ENCODE data around the gene NPAS2.

NPAS2 gene

GRCh38 chr2:100855606-100856005 lies 35.7 kb downstream of the NPAS2 start:
- no peak for DNase-seq

- no peak for DNase-seq
Measured at GRCh38 chr2:100856732-100857131, 36.8 kb downstream of the NPAS2 start.

- no peak for DNase-seq
Measured at GRCh38 chr2:100857341-100857740, 37.4 kb downstream of the NPAS2 start.

- DNase-seq = peak; percentile 12 to 64 (median 38)
Measured at GRCh38 chr2:100857915-100858314, 38.0 kb downstream of the NPAS2 start.

GRCh38 chr2:100859902-100860301 lies 40.0 kb downstream of the NPAS2 start:
- no peak for DNase-seq

GRCh38 chr2:100861340-100861739 lies 41.4 kb downstream of the NPAS2 start:
- no peak for DNase-seq

- DNase-seq = peak in 2 of 4 experiments; percentile 8 to 20
Measured at GRCh38 chr2:100862081-100862480, 42.1 kb downstream of the NPAS2 start.

GRCh38 chr2:100865816-100866460 lies 46.0 kb downstream of the NPAS2 start:
- DNase-seq = peak; percentile 35 to 81 (median 70)

- no peak for DNase-seq
Measured at GRCh38 chr2:100868083-100868482, 48.1 kb downstream of the NPAS2 start.

- no peak for DNase-seq
Measured at GRCh38 chr2:100869120-100869519, 49.2 kb downstream of the NPAS2 start.

GRCh38 chr2:100870652-100871531 lies 51.0 kb downstream of the NPAS2 start:
- DNase-seq = peak in 3 of 4 experiments; percentile 28 to 51 (median 46)

- DNase-seq = no peak
Measured at GRCh38 chr2:100875516-100876230, 55.7 kb downstream of the NPAS2 start.

GRCh38 chr2:100876231-100876860 lies 56.4 kb downstream of the NPAS2 start:
- DNase-seq = no peak

- DNase-seq = no peak
Measured at GRCh38 chr2:100877555-100877954, 57.6 kb downstream of the NPAS2 start.

- no peak for DNase-seq
Measured at GRCh38 chr2:100878000-100878791, 58.3 kb downstream of the NPAS2 start.

GRCh38 chr2:100879296-100879695 lies 59.4 kb downstream of the NPAS2 start:
- DNase-seq = no peak

- DNase-seq = no peak
Measured at GRCh38 chr2:100880036-100880435, 60.1 kb downstream of the NPAS2 start.

GRCh38 chr2:100880730-100881129 lies 60.8 kb downstream of the NPAS2 start:
- DNase-seq = no peak

- no peak for DNase-seq
Measured at GRCh38 chr2:100882645-100883613, 63.0 kb downstream of the NPAS2 start.

- DNase-seq = no peak
Measured at GRCh38 chr2:100884145-100884621, 64.2 kb downstream of the NPAS2 start.

- DNase-seq = no peak
Measured at GRCh38 chr2:100886085-100886484, 66.1 kb downstream of the NPAS2 start.

Data from suppressor macrophage (primary cell).